ENCODE measurements around the gene FOXO3.

FOXO3 gene

GRCh38 chr6:108690326-108691049 lies 129.8 kb downstream of the FOXO3 start:
- TF ChIP-seq CTCF (IDR thresholded peaks at IDR 0.05), result no peak
- no peak for DNase-seq
- Mint-ChIP-seq H3K9me3 (no peaks in the 10 kb centered on the region), H3K36me3 (ENCODE audit: low read depth) (peaks cover 17% of the 10 kb centered on the region), H3K27ac (peak overlapping the region; percentile 62), H3K27me3 (ENCODE audit: low read depth, poor library complexity) (peaks cover 2% of the 10 kb centered on the region), H3K4me1 (peaks cover 40% of the 10 kb centered on the region), H3K4me3 (no peak overlapping the region)

DNA sequence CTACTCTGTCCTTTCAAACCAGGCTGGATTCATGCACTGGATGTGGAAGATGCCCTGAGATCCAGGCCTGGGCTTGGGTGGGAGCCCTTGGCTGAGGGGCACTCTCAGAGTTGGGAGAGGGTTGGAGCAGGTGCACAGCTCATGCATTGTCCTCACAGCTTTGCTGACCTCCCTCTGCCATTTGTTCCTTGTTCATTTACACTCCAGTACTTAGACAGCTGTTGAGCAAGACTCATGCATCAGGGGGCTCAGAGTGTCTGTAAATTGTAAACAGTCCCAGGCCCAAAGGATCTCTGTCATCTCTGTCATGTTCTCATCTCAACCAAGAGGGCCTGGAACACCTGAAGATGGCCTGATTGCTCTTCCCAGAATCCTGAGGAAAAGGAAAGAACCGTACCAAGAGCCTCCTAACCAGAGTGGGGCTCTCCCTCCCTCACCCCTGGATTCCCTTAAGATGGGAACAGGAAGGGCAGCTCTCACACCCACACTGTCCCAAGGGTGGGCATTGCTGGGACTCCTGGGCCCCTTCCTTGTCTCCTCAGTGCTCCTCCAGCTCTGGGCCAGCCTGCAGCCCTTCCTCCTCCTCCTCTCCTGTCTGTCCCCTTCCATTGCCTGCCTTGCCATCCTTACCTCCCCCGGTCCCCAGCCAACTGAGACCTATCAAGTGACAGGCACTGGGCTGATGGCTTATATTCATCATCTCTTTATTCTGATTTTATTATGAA lies 132.9 kb downstream of the FOXO3 start:
- DNase-seq, result no peak
- H3K4me3 Mint-ChIP-seq, result no peak overlapping the region
- H3K4me1 Mint-ChIP-seq, result peaks cover 26% of the 10 kb centered on the region
- H3K9me3 Mint-ChIP-seq, result no peaks in the 10 kb centered on the region
- H3K36me3 Mint-ChIP-seq (ENCODE audit: low read depth), result no peaks in the 10 kb centered on the region
- H3K27ac Mint-ChIP-seq, result no peak overlapping the region
- H3K27me3 Mint-ChIP-seq (ENCODE audit: low read depth, poor library complexity), result no peaks in the 10 kb centered on the region
- no peak for TF ChIP-seq CTCF (IDR thresholded peaks at IDR 0.05)

DNA sequence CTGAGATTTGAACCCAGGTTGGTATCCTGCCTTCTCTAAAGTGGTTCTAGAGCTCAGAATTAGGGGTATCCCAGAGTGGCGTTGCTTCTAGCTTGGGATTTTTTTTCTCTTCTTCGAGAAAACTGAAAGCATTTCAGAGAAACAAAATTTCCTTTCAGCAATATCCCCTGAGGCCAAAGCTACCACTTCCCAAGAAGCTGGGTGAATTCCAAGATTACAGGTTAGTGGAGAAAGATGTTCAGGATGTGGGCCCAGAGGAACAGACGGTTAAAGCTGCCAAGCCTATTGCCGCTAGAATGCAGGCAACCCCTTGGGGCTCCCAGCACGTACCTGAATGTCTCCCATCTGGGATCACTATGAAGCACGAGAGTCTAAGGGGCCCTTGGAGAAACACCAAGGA lies 134.1 kb downstream of the FOXO3 start:
- H3K36me3 Mint-ChIP-seq (ENCODE audit: low read depth), result no peaks in the 10 kb centered on the region
- DNase-seq, result no peak
- no peak overlapping the region for H3K4me3 Mint-ChIP-seq
- H3K27me3 Mint-ChIP-seq (ENCODE audit: low read depth, poor library complexity), result no peaks in the 10 kb centered on the region
- TF ChIP-seq CTCF (IDR thresholded peaks at IDR 0.05), result no peak
- no peaks in the 10 kb centered on the region for H3K9me3 Mint-ChIP-seq
- no peak overlapping the region for H3K27ac Mint-ChIP-seq
- H3K4me1 Mint-ChIP-seq, result peaks cover 34% of the 10 kb centered on the region

GRCh38 chr6:108697561-108698161 lies 136.9 kb downstream of the FOXO3 start:
- peaks cover 23% of the 10 kb centered on the region for H3K4me1 Mint-ChIP-seq
- no peak for TF ChIP-seq CTCF (IDR thresholded peaks at IDR 0.05)
- DNase-seq, result no peak
- H3K36me3 Mint-ChIP-seq (ENCODE audit: low read depth), result peaks cover 26% of the 10 kb centered on the region
- H3K27ac Mint-ChIP-seq, result no peak overlapping the region
- no peak overlapping the region for H3K4me3 Mint-ChIP-seq
- H3K9me3 Mint-ChIP-seq, result peaks cover 26% of the 10 kb centered on the region
- no peaks in the 10 kb centered on the region for H3K27me3 Mint-ChIP-seq (ENCODE audit: low read depth, poor library complexity)

GRCh38 chr6:108698593-108699289 lies 138.0 kb downstream of the FOXO3 start:
- no peak overlapping the region for H3K4me3 Mint-ChIP-seq
- no peak overlapping the region for H3K27ac Mint-ChIP-seq
- no peaks in the 10 kb centered on the region for H3K27me3 Mint-ChIP-seq (ENCODE audit: low read depth, poor library complexity)
- peaks cover 35% of the 10 kb centered on the region for H3K36me3 Mint-ChIP-seq (ENCODE audit: low read depth)
- TF ChIP-seq CTCF (IDR thresholded peaks at IDR 0.05), result no peak
- peaks cover 36% of the 10 kb centered on the region for H3K9me3 Mint-ChIP-seq
- DNase-seq, result no peak
- peaks cover 21% of the 10 kb centered on the region for H3K4me1 Mint-ChIP-seq

All from nephron progenitor cell (in vitro differentiated cells).